ENCODE measurements around the gene KDM8.
A peak's percentile ranks its signal among the peaks of the same experiment; 100 is the strongest.

The KDM8 gene

GRCh38 chr16:27203507-27204311 lies at the start of gene KDM8:
Gene KDM8, plus strand, starts transcription at chr16:27203526. Its CDS starts 6,598 bp downstream, at chr16:27210124.
- peak; percentile 100 for DNase-seq

GRCh38 chr16:27154705-27155521 lies 48.4 kb upstream of the KDM8 start:
- peak; percentile 33 for DNase-seq

- no peak for DNase-seq
Observed at GRCh38 chr16:27156579-27156978, 46.7 kb upstream of the KDM8 start.

GRCh38 chr16:27161398-27161797 lies 41.9 kb upstream of the KDM8 start:
- DNase-seq, result no peak

- DNase-seq, result no peak
Observed at GRCh38 chr16:27164352-27164751, 39.0 kb upstream of the KDM8 start.

GRCh38 chr16:27165576-27165975 lies 37.8 kb upstream of the KDM8 start:
- no peak for DNase-seq

GRCh38 chr16:27168790-27169189 lies 34.5 kb upstream of the KDM8 start:
- no peak for DNase-seq

GRCh38 chr16:27169511-27170071 lies 33.7 kb upstream of the KDM8 start:
- DNase-seq, result peak; percentile 31

GRCh38 chr16:27171584-27171983 lies 31.7 kb upstream of the KDM8 start:
- no peak for DNase-seq

- DNase-seq, result peak; percentile 31
Observed at GRCh38 chr16:27174007-27174406, 29.3 kb upstream of the KDM8 start.

GRCh38 chr16:27174798-27175197 lies 28.5 kb upstream of the KDM8 start:
- no peak for DNase-seq

GRCh38 chr16:27175888-27176287 lies 27.4 kb upstream of the KDM8 start:
- DNase-seq, result no peak

GRCh38 chr16:27177031-27177774 lies 26.1 kb upstream of the KDM8 start:
- no peak for DNase-seq

- DNase-seq, result peak; percentile 74
Observed at GRCh38 chr16:27179500-27180072, 23.7 kb upstream of the KDM8 start.

- no peak for DNase-seq
Observed at GRCh38 chr16:27181019-27181790, 22.1 kb upstream of the KDM8 start.

GRCh38 chr16:27182906-27183405 lies 20.4 kb upstream of the KDM8 start:
- DNase-seq, result no peak

GRCh38 chr16:27185776-27186130 lies 17.6 kb upstream of the KDM8 start:
- no peak for DNase-seq

GRCh38 chr16:27188633-27189032 lies 14.7 kb upstream of the KDM8 start:
- no peak for DNase-seq

GRCh38 chr16:27189335-27189972 lies 13.9 kb upstream of the KDM8 start:
- DNase-seq, result no peak

GRCh38 chr16:27190316-27190871 lies 12.9 kb upstream of the KDM8 start:
- DNase-seq, result no peak
